Mesothelial cell of epicardium (in vitro differentiated cells): ENCODE data around the gene CBX1. TPM values are rescaled to one million over a fixed set of nuclear protein-coding genes. Genes with fewer than 3 reads are reported as not detected.
A peak's percentile ranks its signal among the peaks of the same experiment; 100 is the strongest.

Experiments
- DNase-seq, 2 experiments: peaks; one replicate each; pipeline ENCODE4 v3.0.0; 2021; ENCODE audit warnings: low spot score in 2 of 2; ENCODE audit not compliant: unreplicated experiment in 2 of 2
- H3K27ac Mint-ChIP-seq: 2 replicates; pipeline ENCODE4 v1.8.0; 2021; ENCODE audit warnings: mixed read lengths
- H3K27me3 Mint-ChIP-seq: 2 replicates; pipeline ENCODE4 v1.8.0; 2021; ENCODE audit warnings: low read depth, mixed read lengths
- H3K36me3 Mint-ChIP-seq: 2 replicates; pipeline ENCODE4 v1.8.0; 2021; ENCODE audit warnings: mixed read lengths
- H3K4me1 Mint-ChIP-seq: 2 replicates; pipeline ENCODE4 v1.8.0; 2021; ENCODE audit warnings: mixed read lengths
- H3K4me3 Mint-ChIP-seq: 2 replicates; pipeline ENCODE4 v1.8.0; 2021; ENCODE audit warnings: mild to moderate bottlenecking, moderate library complexity, mixed read lengths
- H3K9me3 Mint-ChIP-seq: 2 replicates; pipeline ENCODE4 v1.8.0; 2021; ENCODE audit warnings: mixed read lengths
- total RNA-seq: library from RNA; stranded (reverse); gene quantifications from 3 replicates; pipeline ENCODE4 v1.2.1, GENCODE V29; 2021
- TF ChIP-seq, protein P1 (sequence below): fragments of 200-600 bp; sonication (generic); IDR thresholded peaks from one replicate; pipeline ENCODE4 v1.5.0; 2021; ENCODE audit warnings: antibody characterized with exemption; ENCODE audit not compliant: unreplicated experiment

The CBX1 gene
- total RNA-seq, 1 donor from 2014 or later, result 142 TPM

DNA sequence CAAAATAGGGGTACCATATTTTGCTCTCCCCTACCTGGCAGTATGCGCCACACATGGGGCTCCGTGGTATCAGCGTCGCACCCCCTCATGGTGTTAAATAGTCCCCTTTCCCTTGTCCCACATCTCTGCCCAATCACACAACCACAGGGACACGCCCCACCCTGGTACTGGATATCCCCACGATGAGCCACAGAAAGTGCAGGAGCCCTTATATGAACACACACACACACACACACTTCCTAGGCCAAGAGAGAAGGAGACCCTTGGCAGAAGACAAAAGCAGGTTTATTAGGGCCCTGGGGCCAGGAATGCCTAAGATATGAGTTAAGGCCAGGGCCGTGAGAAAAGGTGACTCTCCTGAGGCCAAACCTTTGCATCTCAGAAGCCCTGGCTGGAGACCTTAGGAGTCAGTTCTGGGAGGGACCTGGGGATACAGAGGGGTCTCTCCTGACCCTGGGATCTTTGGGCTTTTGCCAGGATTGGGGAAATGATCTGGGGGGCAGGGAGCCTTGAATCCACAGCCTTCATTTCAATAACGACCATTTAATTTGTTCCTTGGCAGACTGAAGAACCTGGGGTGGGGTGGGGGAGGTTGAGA is 75.3 kb downstream of the CBX1 start:
- no peaks in the 10 kb centered on the region for H3K9me3 Mint-ChIP-seq
- H3K4me1 Mint-ChIP-seq, result peaks cover 34% of the 10 kb centered on the region
- no peak for DNase-seq
- H3K27me3 Mint-ChIP-seq, result peaks cover 34% of the 10 kb centered on the region
- peak overlapping the region; percentile 82 for H3K27ac Mint-ChIP-seq
- TF ChIP-seq, protein P1, sequence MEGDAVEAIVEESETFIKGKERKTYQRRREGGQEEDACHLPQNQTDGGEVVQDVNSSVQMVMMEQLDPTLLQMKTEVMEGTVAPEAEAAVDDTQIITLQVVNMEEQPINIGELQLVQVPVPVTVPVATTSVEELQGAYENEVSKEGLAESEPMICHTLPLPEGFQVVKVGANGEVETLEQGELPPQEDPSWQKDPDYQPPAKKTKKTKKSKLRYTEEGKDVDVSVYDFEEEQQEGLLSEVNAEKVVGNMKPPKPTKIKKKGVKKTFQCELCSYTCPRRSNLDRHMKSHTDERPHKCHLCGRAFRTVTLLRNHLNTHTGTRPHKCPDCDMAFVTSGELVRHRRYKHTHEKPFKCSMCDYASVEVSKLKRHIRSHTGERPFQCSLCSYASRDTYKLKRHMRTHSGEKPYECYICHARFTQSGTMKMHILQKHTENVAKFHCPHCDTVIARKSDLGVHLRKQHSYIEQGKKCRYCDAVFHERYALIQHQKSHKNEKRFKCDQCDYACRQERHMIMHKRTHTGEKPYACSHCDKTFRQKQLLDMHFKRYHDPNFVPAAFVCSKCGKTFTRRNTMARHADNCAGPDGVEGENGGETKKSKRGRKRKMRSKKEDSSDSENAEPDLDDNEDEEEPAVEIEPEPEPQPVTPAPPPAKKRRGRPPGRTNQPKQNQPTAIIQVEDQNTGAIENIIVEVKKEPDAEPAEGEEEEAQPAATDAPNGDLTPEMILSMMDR, result no peak
- peak overlapping the region; percentile 76 for H3K4me3 Mint-ChIP-seq
- H3K36me3 Mint-ChIP-seq, result no peaks in the 10 kb centered on the region

DNA sequence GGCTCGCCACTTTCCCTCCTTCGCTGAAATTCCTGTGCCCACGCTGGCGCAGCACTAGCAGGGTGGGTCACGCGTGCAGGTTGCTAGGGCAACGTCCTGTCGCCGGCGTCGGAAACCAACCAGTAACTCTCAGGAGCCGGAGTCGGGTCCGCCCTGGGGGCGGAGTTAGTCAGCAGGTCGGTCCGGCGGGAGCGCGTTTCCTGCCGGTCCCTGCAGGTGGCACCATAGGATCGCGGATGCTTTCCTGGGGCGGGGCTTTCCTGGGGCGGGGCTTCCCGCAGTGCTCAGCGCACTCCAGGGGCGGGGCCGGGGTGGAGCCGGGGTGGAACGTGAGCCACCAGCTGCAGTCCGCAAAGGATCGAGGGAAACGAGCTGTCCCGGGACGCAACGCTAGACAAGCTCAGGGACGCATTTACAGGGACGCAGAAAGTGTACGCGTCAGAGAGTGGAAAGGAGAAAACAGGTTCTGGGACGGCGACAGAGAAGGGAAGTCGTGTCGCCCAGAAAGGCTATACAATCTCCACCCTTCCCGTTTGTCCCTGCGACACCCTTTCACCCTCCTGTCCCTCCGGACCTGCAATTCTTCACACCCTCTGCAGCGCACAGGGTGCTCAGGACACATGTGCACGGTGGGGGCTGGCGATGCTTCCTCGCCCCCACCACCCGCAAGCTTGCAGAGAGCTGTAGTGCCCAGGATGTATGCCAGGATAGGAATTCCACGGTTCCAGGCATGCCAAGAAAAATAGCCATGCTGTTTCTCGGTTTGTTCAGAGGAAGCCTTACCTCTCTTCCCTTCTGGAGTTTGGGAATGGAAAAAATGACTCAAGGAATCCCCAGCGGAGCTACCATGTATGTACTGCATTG is 76.0 kb downstream of the CBX1 start:
- peak overlapping the region; percentile 76 for H3K4me3 Mint-ChIP-seq
- peaks cover 34% of the 10 kb centered on the region for H3K4me1 Mint-ChIP-seq
- peaks cover 40% of the 10 kb centered on the region for H3K27me3 Mint-ChIP-seq
- TF ChIP-seq, protein P1, result peak; percentile 83
- peak overlapping the region; percentile 93 for H3K27ac Mint-ChIP-seq
- DNase-seq, result peak; percentile 94 to 98
- no peaks in the 10 kb centered on the region for H3K36me3 Mint-ChIP-seq
- H3K9me3 Mint-ChIP-seq, result no peaks in the 10 kb centered on the region

DNA sequence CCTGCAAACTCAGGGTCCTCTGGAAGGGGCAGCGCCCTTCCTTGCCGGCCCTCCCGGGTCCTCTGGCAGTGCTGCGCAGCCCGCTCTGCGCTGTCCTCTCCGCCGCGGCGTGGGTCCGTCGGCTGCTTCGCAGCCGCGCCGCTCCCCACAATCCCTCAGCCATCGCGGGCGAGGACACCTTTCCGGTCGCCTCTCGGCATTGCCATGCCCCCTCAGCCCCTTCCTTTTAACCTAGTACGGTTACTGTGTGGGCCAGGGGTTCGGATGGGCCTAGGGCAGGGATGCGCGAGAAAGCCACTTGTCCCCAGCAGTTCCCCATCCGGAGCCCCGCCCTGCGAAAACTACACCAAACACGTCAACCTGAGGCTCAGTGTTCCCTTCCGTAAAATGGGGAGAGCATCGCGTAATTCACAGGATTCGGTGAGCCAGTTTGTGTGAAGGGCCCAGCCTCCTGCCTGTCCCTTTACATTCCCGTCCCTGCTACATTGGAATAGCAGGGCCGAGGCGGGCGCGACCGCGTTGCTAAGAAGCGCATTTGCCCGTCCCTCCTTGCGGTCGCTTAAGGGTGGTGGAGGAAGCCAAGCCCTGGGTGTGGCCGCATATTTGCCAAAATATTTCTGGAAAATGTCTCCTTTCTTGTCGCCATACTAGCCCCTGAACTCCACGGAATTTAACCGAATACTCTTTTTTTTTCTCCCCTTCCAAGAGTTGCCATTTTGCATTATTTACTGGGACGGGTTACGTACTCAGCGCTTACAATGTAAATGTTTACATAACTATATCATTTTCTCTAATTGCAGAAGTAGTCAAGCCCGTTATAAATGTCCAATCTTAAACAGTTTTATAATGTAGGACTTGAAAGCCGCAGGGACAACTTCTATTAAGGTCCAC is 76.9 kb downstream of the CBX1 start:
- Mint-ChIP-seq H3K4me1 (peaks cover 34% of the 10 kb centered on the region), H3K36me3 (no peaks in the 10 kb centered on the region), H3K27me3 (peaks cover 45% of the 10 kb centered on the region), H3K4me3 (peak overlapping the region; percentile 76), H3K9me3 (no peaks in the 10 kb centered on the region), H3K27ac (peak overlapping the region; percentile 93)
- DNase-seq, result no peak
- TF ChIP-seq, protein P1, result no peak

DNA sequence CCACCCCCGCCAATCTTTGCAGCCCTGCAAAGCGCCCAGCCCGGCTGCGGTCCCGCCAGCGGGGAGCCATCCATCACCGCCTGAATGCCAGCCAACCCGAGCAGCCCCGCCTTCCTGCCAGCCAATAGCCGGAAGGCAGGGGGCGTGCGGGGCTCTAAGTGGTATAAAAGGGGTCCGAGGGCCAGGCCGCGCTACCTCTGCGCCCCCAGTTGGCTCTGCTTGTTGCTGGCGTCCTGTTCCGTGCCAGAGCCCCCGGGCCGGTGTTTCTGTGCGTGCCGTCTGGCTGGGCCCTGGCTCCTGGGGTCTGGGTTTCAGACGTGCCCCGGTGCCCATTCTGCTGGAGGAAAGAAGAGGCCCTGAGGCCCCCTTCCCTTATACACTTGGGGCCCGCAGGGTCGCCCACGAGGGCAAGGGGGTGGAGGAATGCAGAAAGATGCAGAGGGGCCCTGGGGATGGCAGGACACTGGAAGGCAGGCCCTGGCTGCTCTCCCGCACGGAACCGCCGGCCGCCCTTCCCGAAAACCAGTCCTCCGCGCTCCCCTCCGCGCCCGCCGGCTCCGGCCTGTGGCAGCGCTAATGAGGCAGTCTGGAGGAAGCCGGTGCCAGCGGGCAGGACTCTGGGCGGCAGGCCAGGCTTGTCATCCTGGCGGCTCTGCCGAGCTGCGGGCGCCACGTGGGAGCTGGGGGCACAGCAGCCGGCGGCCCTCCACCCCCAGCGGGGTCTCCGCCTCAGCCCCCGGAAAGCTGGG is 77.7 kb downstream of the CBX1 start:
- H3K27ac Mint-ChIP-seq, result peak overlapping the region; percentile 53

More for the DNA sequence above, 77.7 kb downstream of the CBX1 start:
- Mint-ChIP-seq H3K9me3 (no peaks in the 10 kb centered on the region), H3K36me3 (no peaks in the 10 kb centered on the region), H3K27me3 (peaks cover 49% of the 10 kb centered on the region), H3K4me1 (peaks cover 34% of the 10 kb centered on the region), H3K4me3 (peak overlapping the region; percentile 76)
- DNase-seq, result peak; percentile 47 to 74
- TF ChIP-seq, protein P1, result peak; percentile 24
